Activated CD4-positive, alpha-beta T cell treated with anti-CD3 and anti-CD28 coated beads, Interleukin-2, amount 10 ng/mL, durations not matched to agents 7 days and 5 days (primary cell): ENCODE data around the gene GLRB. TPM values are rescaled to one million over a fixed set of nuclear protein-coding genes. Genes with fewer than 3 reads are reported as not detected.

Source experiments
- total RNA-seq, 2 experiments: library from RNA; stranded (reverse); gene quantifications; one replicate each; pipeline ENCODE4 v1.2.3, GENCODE V29; 2021

Gene GLRB
- total RNA-seq, 2 experiments from 2014 or later: not detected

Other genes with a start within 250 kb of the GLRB start
- gene PDGFC, start 104.4 kb upstream of the GLRB start, total RNA-seq: not detected
- gene GRIA2, start 144.6 kb downstream of the GLRB start, total RNA-seq: not detected